ENCODE results near the gene KIF2A.
"Not testable (repeated sequence)": the region's sequence is repeated elsewhere in the genome, so short reads cannot be mapped to it uniquely, and the experiment has no call there.

KIF2A gene

GRCh38 chr5:62305715-62306322 lies at the start of gene KIF2A:
Gene KIF2A, plus strand, starts transcription at chr5:62306206. Its CDS starts 267 bp downstream, at chr5:62306473.
- DNase-seq, result peak; percentile 92

DNA sequence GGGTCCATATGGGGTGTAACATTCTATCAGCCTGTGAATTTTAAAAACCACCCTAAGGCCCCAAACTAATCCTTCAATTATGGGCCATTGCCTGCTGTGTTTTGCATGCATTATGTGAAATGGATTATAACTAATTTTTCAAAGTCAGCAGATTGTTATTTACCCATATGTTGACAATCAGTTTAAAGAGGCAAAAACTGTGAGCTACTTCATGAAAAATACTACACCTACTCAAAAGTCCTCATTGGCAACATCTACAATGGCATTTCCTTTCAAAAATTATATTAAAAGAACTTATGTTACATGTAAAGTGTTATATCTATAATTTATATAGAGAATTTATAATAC lies 49.0 kb upstream of the KIF2A start:
- no peak for DNase-seq

GRCh38 chr5:62258654-62259053 lies 47.4 kb upstream of the KIF2A start:
- no peak for DNase-seq

DNA sequence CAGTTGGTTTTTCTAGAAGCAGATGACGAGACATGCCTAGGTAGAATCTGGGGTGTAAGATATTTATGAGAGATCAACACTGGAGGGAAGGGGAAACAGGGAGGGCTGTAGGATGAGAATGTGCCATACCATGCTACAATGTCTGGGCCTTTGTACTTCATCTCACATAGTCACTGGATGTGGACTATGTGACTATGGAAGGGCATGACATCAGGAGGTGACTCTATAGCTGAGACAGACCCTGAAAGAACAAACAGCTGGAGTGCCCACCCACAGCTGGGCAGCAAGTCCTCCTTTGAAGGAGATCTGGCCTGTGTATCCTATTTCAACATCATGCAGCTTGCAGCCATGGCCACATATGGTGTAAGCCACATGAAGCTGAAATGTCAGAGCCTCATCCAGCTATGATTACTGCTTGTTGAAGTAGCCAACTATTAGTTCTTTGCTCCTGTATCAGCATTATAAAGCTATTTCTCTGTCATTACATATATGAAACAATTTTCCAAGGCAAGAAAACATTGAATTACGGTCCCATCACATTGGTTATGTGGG lies 46.2 kb upstream of the KIF2A start:
- no peak for DNase-seq

DNA sequence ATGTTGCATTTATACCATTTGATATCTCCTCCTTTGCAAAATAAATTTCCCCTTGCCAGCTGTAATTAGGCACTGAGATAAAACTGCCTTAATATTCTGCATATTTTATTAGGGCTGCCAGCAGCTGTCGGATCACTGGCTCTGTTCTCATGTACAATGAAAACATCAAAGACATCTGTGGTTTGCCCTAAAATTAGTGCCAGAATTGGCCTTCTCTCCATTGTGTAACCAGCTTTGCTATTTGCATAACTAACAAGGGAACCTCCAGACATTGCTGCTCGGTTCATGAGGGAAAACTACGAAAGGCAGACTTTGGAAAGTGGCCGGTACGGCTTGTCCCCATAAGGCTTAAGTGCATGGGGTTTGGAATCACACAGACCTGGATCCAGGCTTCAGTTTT lies 45.5 kb upstream of the KIF2A start:
- DNase-seq, result peak; percentile 60

DNA sequence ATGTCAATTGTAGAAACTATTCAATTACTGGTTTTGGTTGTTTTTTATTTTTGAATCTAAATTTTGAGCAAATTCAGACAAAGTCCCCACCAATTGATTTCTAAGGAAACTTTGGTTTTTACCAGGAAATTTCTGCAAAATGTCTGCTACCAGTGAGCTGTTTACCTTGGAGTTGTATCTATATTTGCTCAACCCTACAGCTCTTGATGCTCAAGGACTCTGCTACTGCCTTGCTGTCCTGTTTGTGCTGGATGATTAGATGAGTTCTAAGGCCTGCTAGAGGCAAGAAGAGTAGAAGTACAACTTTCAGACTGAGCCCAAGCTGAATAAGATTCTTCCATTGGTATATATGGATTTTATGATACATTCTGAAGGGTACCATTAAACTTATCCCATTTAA lies 42.6 kb upstream of the KIF2A start:
- no peak for DNase-seq

GRCh38 chr5:62265648-62266112 lies 40.3 kb upstream of the KIF2A start:
- DNase-seq, result no peak

DNA sequence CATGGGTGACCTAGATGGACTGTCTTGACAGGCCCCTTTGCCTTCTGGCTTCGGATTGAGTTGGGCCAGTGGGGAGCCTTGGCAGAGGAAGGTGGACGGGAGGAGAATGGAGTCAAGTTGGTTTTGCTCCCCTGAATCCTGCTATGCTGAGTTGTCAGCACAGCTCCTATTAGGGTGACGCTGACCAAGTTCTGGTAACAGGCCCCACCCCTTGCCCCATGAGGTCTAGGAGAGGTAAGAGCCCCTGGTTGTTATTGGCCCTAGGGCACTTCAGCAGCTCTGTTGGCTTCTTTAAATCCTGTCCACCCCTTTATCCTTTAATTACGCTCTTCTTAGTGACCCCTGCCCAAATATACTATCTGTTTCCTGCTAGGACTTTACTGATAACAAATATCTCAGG lies 39.4 kb upstream of the KIF2A start:
- DNase-seq, result no peak

DNA sequence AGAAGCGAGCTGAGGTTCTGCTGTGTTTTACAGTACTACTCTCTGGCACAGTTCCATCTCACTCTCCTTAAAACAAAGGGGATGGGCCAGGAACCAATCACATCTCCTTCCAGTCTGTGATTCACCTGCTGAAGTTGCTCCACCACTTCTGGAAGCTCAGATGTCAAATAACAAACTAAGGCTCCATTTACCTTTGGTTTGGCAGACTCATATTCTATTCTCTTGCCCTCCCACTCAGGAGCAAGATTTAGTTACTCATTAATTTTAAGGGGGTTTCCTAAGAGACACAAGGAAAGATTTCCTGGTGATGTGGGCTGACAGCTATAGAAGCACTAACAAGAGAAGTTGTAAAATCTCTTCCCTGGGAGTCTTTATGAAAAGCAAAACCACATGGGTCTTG lies 37.8 kb upstream of the KIF2A start:
- DNase-seq, result no peak

DNA sequence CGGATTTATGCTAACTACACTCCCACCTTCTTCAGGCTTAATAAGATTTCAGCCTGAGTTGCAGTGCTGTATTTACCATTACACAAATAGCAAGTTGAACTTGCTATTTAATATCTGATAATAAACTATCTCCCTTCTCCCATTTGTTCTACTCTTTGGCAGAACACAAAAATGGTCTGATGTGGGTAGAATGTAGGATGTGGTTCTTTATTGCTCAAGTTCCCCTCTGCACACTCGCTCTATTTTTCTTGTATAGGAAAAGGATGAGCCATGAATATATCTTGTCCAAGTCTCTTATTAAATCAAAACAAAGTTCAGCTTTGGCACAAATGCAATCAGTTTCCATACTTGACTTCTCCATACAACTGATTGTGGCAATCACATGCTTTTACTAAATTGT lies 37.2 kb upstream of the KIF2A start:
- DNase-seq, result no peak

- no peak for DNase-seq
Measured at GRCh38 chr5:62271370-62271769, 34.6 kb upstream of the KIF2A start.

- no peak for DNase-seq
Measured at GRCh38 chr5:62271870-62272269, 34.1 kb upstream of the KIF2A start.

DNA sequence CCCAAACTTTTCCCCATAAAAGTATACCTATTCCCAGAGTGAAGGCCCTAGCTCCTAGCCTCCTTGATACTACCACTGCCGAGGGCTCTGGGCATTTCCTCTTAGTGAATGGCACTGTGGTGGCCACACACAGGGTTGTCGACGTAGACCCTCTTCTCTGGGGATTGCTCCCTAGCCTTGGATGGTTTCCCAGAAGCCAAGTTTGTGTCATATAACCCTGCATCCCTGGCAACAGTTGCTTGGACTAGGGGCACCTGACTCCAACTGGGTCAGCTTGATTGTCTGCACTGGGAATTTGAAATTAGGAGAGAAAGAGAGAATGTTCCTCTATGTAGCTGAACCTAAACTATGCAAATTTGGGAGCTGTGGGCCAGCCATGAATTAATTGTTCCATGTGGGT lies 32.3 kb upstream of the KIF2A start:
- peak; percentile 69 for DNase-seq

- no peak for DNase-seq
Measured at GRCh38 chr5:62275581-62275980, 30.4 kb upstream of the KIF2A start.

DNA sequence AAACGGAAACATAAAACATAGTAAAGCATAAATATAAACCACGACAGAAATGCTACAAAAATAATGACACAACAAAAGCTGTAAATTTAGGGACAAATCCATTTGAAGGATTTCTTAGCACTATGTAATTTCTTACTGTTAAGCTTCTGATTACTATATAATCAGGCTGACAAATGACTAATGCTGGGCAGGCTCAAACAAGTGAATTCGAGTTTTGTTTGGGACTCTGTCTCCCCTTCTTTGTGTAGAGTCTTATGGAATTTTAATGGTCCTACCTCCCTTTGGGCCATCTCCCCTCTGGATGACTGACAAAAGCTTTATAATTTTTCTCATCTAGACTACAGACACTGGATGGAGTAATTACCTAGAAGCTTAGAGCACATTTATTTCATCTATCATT lies 24.6 kb upstream of the KIF2A start:
- no peak for DNase-seq

GRCh38 chr5:62282064-62282463 lies 23.9 kb upstream of the KIF2A start:
- DNase-seq, result no peak

GRCh38 chr5:62283005-62283404 lies 23.0 kb upstream of the KIF2A start:
- no peak for DNase-seq

GRCh38 chr5:62283861-62284260 lies 22.1 kb upstream of the KIF2A start:
- DNase-seq, result no peak

- DNase-seq, result no peak
Measured at GRCh38 chr5:62284946-62285891, 20.8 kb upstream of the KIF2A start.

GRCh38 chr5:62286834-62287233 lies 19.2 kb upstream of the KIF2A start:
- DNase-seq, result no peak

DNA sequence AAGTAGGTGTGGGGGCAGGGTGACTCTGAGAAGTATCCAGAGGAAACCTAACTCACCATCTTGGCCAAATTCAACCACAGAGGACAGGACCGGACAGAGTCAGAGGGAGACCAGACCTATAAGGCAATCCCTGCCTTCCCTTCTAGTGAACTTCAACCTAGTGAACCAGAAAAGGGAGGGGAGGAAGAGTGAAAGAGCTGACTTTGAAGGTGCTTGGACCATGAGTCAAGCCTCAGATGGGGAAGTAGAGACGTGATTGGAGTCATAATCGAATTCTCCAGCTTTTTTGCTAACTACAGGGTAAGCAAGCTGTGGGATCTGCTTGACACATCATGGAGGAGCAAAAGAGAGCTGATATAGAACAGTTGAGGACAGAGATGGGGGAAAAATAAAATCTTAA lies 18.8 kb upstream of the KIF2A start:
- no peak for DNase-seq

GRCh38 chr5:62288118-62288517 lies 17.9 kb upstream of the KIF2A start:
- DNase-seq, result no peak

DNA sequence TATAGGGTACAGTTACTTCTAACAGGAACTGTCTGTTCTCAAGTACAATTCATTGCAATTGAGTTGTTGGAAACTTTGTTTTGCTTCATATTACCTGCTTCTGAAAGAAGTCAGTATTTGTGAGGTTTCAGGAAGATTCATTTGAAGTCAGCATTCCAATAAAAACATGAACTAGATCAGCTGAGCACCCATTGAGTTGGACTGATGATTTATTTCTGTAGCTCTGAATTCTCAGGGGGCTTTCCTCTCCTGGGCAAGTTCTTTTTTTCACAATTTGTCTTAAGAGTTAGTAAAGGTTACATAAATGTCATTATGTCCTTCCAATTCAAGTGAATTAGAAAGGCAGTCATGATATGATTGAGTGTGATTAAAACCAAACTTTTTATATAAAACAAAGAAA lies 16.2 kb upstream of the KIF2A start:
- no peak for DNase-seq

DNA sequence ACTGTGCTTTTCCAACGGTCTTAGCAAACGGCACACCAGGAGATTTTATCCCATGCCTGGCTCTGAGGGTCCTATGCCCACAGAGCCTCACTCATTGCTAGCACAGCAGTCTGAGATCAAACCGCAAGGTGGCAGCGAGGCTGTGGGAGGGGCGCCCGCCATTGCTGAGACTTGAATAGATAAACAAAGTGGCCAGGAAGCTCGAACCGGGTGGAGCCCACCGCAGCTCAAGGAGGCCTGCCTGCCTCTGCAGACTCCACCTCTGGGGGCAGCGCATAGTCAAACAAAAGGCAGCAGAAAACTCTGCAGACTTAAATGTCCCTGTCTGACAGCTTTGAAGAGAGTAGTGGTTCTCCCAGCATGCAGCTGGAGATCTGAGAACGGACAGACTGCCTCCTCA lies 14.2 kb upstream of the KIF2A start:
- DNase-seq, result not testable (repeated sequence)
